DND-41 (cell line): ENCODE results near the gene CDK7.

ENCODE experiments used
- ATAC-seq: fragments of 200-7000 bp; cut with Tn5 transposase; 3 replicates; pipeline ENCODE4 v1.9.1; 2021; ENCODE audit warnings: low read depth; ENCODE audit not compliant: insufficient read depth
- DNase-seq: peaks from one replicate; pipeline ENCODE4 v3.0.0-alpha.2; 2020
- H2AFZ ChIP-seq: 2 replicates; pipeline ENCODE4 v1.6.0; 2012; ENCODE audit warnings: low read depth, low read length
- H3K27ac ChIP-seq: 2 replicates; pipeline ENCODE4 v1.5.1; 2012; ENCODE audit warnings: low read length, inconsistent platforms
- H3K27me3 ChIP-seq: fragments of 200-600 bp; sonication (generic); 2 replicates; pipeline ENCODE4 v1.6.0; 2012; ENCODE audit warnings: low read length, mild to moderate bottlenecking, inconsistent platforms; ENCODE audit not compliant: insufficient read depth, poor library complexity
- H3K36me3 ChIP-seq: 2 replicates; pipeline ENCODE4 v1.5.1; 2012; ENCODE audit warnings: low read length, inconsistent platforms; ENCODE audit not compliant: insufficient read depth
- H3K4me1 ChIP-seq: 2 replicates; pipeline ENCODE4 v1.5.1; 2012; ENCODE audit warnings: mild to moderate bottlenecking, low read length; ENCODE audit not compliant: insufficient read depth
- H3K4me2 ChIP-seq: 2 replicates; pipeline ENCODE4 v1.6.0; 2012; ENCODE audit warnings: mild to moderate bottlenecking, moderate library complexity, low read length, inconsistent platforms; ENCODE audit not compliant: insufficient read depth
- H3K4me3 ChIP-seq, 2 experiments: fragments of 200-600 bp in 1 of 2; shearing (Covaris generic) in 1 of 2; 2 replicates each; pipeline ENCODE4 v1.5.1; 2012 to 2016; ENCODE audit warnings: inconsistent platforms in 2 of 2, low read length in 2 of 2, mild to moderate bottlenecking in 2 of 2, low read depth in 1 of 2, moderate library complexity in 1 of 2
- H3K79me2 ChIP-seq: 2 replicates; pipeline ENCODE4 v1.6.0; 2012; ENCODE audit warnings: low read length, inconsistent platforms; ENCODE audit not compliant: insufficient read depth
- H3K9ac ChIP-seq: 2 replicates; pipeline ENCODE4 v1.6.0; 2012; ENCODE audit warnings: low read depth, mild to moderate bottlenecking, inconsistent platforms, low read length, moderate library complexity
- H3K9me3 ChIP-seq: 2 replicates; pipeline ENCODE4 v1.5.1; 2012; ENCODE audit warnings: low read length, moderate library complexity, mild to moderate bottlenecking, inconsistent platforms; ENCODE audit not compliant: insufficient read depth, severe bottlenecking
- H4K20me1 ChIP-seq: 2 replicates; pipeline ENCODE4 v1.6.0; 2012; ENCODE audit warnings: low read length; ENCODE audit not compliant: insufficient read depth
- CTCF ChIP-seq: IDR thresholded peaks from 2 replicates; pipeline ENCODE4 v1.5.1; 2012; ENCODE audit warnings: borderline replicate concordance, low read length, moderate library complexity, mild to moderate bottlenecking; ENCODE audit not compliant: poor library complexity, severe bottlenecking; ENCODE audit errors: extremely low read depth
- EZH2 ChIP-seq: IDR thresholded peaks from 3 replicates; pipeline ENCODE4 v1.6.1; 2012; ENCODE audit warnings: borderline replicate concordance, low read depth, mild to moderate bottlenecking, moderate library complexity, low read length, inconsistent platforms; ENCODE audit not compliant: severe bottlenecking

The CDK7 gene

DNA sequence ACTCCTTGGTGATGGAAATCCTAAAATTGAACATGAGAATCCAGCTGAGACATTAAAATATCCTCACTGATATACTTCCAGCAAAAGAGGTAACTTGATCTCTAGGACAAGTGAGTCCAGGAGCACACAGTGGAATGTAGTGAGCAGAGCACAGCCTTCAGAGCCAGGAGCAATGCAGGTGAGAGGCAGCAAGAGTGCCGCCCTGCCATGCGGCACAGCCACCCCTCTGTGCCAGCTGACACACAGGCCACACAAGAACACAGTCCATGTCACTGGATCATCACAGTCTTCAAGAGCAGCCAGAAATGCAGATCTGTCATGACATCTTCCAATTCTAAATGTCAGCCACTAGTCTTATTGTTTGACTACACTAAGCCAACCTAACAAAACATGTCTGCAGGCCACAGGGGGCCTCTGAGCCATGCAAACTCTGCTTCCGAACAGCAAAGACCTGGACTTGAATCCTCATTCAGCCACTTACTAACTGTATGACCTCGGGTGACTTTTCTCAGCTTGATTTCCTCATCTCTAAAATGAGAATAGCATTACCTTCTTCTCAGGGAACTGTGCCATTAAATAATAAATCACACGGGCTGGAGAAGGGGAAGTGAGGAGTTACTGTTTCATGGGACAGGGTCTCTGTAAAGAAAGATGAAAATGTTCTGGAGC lies 50.9 kb downstream of the CDK7 start:
- H3K27me3 ChIP-seq = no peaks in the 10 kb centered on the region
- no peaks in the 10 kb centered on the region for H3K4me1 ChIP-seq
- no peak overlapping the region for H2AFZ ChIP-seq
- no peak overlapping the region for H3K27ac ChIP-seq
- peaks cover 33% of the 10 kb centered on the region for H3K36me3 ChIP-seq
- TF ChIP-seq EZH2 = no peak
- no peak for TF ChIP-seq CTCF
- no peaks in the 10 kb centered on the region for H4K20me1 ChIP-seq
- DNase-seq (no peak), ATAC-seq (peak; percentile 33; the same call in 1 of the 3 replicates)
- H3K4me2 ChIP-seq = no peak overlapping the region
- H3K4me3 ChIP-seq = no peak overlapping the region
- H3K79me2 ChIP-seq = no peaks in the 10 kb centered on the region
- H3K9me3 ChIP-seq = no peaks in the 10 kb centered on the region
- H3K9ac ChIP-seq = no peak overlapping the region

GRCh38 chr5:69288069-69288468 lies 53.4 kb downstream of the CDK7 start:
- no peaks in the 10 kb centered on the region for H3K9me3 ChIP-seq
- peaks cover 21% of the 10 kb centered on the region for H3K36me3 ChIP-seq
- H2AFZ ChIP-seq = no peak overlapping the region
- H3K4me2 ChIP-seq = no peak overlapping the region
- no peak for TF ChIP-seq EZH2
- no peak for TF ChIP-seq CTCF
- no peaks in the 10 kb centered on the region for H3K4me1 ChIP-seq
- no peak overlapping the region for H3K9ac ChIP-seq
- no peaks in the 10 kb centered on the region for H3K27me3 ChIP-seq
- no peak overlapping the region for H3K27ac ChIP-seq
- ATAC-seq (no peak), DNase-seq (no peak)
- H3K79me2 ChIP-seq = no peaks in the 10 kb centered on the region
- no peak overlapping the region for H3K4me3 ChIP-seq
- H4K20me1 ChIP-seq = no peaks in the 10 kb centered on the region

GRCh38 chr5:69288688-69289087 lies 54.0 kb downstream of the CDK7 start:
- Histone ChIP-seq H3K36me3 (peaks cover 19% of the 10 kb centered on the region), H3K4me1 (no peaks in the 10 kb centered on the region), H3K27me3 (no peaks in the 10 kb centered on the region), H3K9ac (no peak overlapping the region), H3K79me2 (no peaks in the 10 kb centered on the region), H2AFZ (no peak overlapping the region), H3K27ac (no peak overlapping the region), H3K4me3 (no peak overlapping the region), H3K4me2 (no peak overlapping the region), H3K9me3 (no peaks in the 10 kb centered on the region), H4K20me1 (no peaks in the 10 kb centered on the region)
- ATAC-seq = no peak
- TF ChIP-seq EZH2 (no peak), CTCF (no peak)
- no peak for DNase-seq
